Stomach (tissue), 9 donors: ENCODE measurements around the gene PERM1. TPM values are rescaled to one million over a fixed set of nuclear protein-coding genes. Genes with fewer than 3 reads are reported as not detected.
"Not testable (repeated sequence)": the region's sequence is repeated elsewhere in the genome, so short reads cannot be mapped to it uniquely, and the experiment has no call there.

Experiments used
- DNase-seq, 2 donors: peaks; one replicate each; pipeline versions ENCODE4 v3.0.0 to v3.0.0-alpha.2; 2013 to 2019
- H3K27ac ChIP-seq, 5 donors: fragments of 200-600 bp in 4 of 5; sonication (generic) in 4 of 5; one replicate each; pipeline ENCODE4 v1.5.1; 2013 to 2019; ENCODE audit warnings: mild to moderate bottlenecking in 1 of 5, moderate library complexity in 1 of 5
- H3K27me3 ChIP-seq, 3 donors: fragments of 200-600 bp; sonication (generic); one replicate each; pipeline ENCODE4 v1.5.1; 2017 to 2019; ENCODE audit warnings: mixed run types in 1 of 3
- H3K36me3 ChIP-seq, 4 donors: fragments of 200-600 bp; sonication (generic); 1 replicate in 3 of 4; 2 replicates in 1 of 4; pipeline ENCODE4 v1.5.1; 2016 to 2019
- H3K4me1 ChIP-seq, 4 donors: fragments of 200-600 bp; sonication (generic); one replicate each; pipeline ENCODE4 v1.5.1; 2016 to 2019
- H3K4me3 ChIP-seq, 4 donors: fragments of 200-600 bp; sonication (generic) in 3 of 4; one replicate each; pipeline ENCODE4 v1.5.1; 2016 to 2019; ENCODE audit warnings: mild to moderate bottlenecking in 1 of 4
- H3K9me3 ChIP-seq, 4 donors: fragments of 200-600 bp; sonication (generic); one replicate each; pipeline ENCODE4 v1.5.1; 2016 to 2019
- EP300 ChIP-seq: sonication (generic); formaldehyde crosslinking; IDR thresholded peaks from one replicate; pipeline ENCODE4 v1.6.1; 2017; ENCODE audit warnings: antibody characterized with exemption
- POLR2A ChIP-seq, 4 donors: fragments of 450-650 bp; IDR thresholded peaks; one replicate each; pipeline ENCODE4 v1.6.1; 2016; ENCODE audit warnings: antibody characterized with exemption in 4 of 4, control low read depth in 2 of 4, mild to moderate bottlenecking in 1 of 4, moderate library complexity in 1 of 4
- POLR2AphosphoS5 ChIP-seq, 3 donors: sonication (generic); formaldehyde crosslinking; IDR thresholded peaks; one replicate each; pipeline ENCODE4 v1.6.1; 2016; ENCODE audit warnings: antibody characterized with exemption in 3 of 3
- WGBS, 5 donors: extraction: QIAGEN DNeasy Blood & Tissue Kit in 3 of 5; methylation state at CpG; one replicate each; pipeline versions ENCODE4 v1.1.5 to v1.1.7; 2013 to 2018; 5-methylcytosine and 5-hydroxymethylcytosine counted together
- intact Hi-C: fragments of 100-400 bp; cut with DNase I; formaldehyde crosslinking; loops from one replicate; pipeline ENCODE4 v1.15.1; 2023; ENCODE audit warnings: low total_unique reads
- polyA plus RNA-seq, 3 donors: library from polyadenylated mRNA; stranded (reverse); fragments of 200-250 nt; gene quantifications; one replicate each; pipeline ENCODE4 v1.2.3, GENCODE V29; 2013
- total RNA-seq, 5 donors: library from RNA; depleted of rRNA; stranded (reverse); fragments of >200 nt; gene quantifications; one replicate each; pipeline versions ENCODE4 v1.1.0 to v1.2.3, GENCODE V29; 2014 to 2016
- TF ChIP-seq, protein P1 (sequence below), 7 experiments: fragments of 450-650 bp in 4 of 7; fragments of 200-600 bp in 3 of 7; sonication (generic) in 3 of 7; IDR thresholded peaks; one replicate each; pipeline ENCODE4 v1.5.1; 2016 to 2019; ENCODE audit warnings: antibody characterized with exemption in 7 of 7, control low read depth in 2 of 7, mild to moderate bottlenecking in 1 of 7
- donor health status: healthy with polysubstance abuse.
- donor health status: Bipolar disorder and iron deficiency.
- donor health status: healthy.

PERM1 gene
- total and polyA plus RNA-seq, 8 donors: 0.37 to 0.88 (median 0.45) TPM; not detected in 4

DNA sequence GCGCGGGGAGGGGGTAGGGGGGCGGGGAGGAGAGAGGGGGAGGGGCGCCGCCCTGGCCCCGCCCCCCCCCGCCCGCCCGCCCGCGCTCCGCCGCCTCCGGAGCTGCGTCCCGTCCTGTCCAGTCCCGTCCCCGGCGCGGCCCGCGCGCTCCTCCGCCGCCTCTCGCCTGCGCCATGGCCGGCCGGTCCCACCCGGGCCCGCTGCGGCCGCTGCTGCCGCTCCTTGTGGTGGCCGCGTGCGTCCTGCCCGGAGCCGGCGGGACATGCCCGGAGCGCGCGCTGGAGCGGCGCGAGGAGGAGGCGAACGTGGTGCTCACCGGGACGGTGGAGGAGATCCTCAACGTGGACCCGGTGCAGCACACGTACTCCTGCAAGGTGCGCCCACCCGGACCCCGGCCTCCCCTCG is 38.1 kb upstream of the PERM1 start, which contains the start of gene AGRN:
AGRN (plus strand) TSS at position 121 of the 405 bp plus-strand sequence; CDS start at position 174, 53 bp downstream.
- Histone ChIP-seq H3K9me3 (no peaks in the 10 kb centered on the region), H3K4me1 (peaks cover 34 to 63% (median 49%) of the 10 kb centered on the region in 4 donors), H3K4me3 (peak within 1 kb of the TSS; percentile 75 to 89 (median 77)), H3K27ac (peak within 1 kb of the TSS; percentile 88 to 98 (median 90)), H3K36me3 (no peaks in the 10 kb centered on the region), H3K27me3 (peaks cover 0 to 22% (median 7%) of the 10 kb centered on the region in 3 donors)
- TF ChIP-seq POLR2AphosphoS5 (IDR thresholded peaks at IDR 0.05) (peak in 1 of 3 donors; percentile 14), POLR2A (IDR thresholded peaks at IDR 0.05) (no peak)
- DNase-seq: peak in 1 of 2 donors; percentile 78
- 0 to 1% (median 0%) methylated on average over 15 to 51 of the region's 58 CpGs; no CpG with 5 or more reads in 1 of the 5 donors for WGBS, 5 donors
- intact Hi-C loops: no loop called here

DNA sequence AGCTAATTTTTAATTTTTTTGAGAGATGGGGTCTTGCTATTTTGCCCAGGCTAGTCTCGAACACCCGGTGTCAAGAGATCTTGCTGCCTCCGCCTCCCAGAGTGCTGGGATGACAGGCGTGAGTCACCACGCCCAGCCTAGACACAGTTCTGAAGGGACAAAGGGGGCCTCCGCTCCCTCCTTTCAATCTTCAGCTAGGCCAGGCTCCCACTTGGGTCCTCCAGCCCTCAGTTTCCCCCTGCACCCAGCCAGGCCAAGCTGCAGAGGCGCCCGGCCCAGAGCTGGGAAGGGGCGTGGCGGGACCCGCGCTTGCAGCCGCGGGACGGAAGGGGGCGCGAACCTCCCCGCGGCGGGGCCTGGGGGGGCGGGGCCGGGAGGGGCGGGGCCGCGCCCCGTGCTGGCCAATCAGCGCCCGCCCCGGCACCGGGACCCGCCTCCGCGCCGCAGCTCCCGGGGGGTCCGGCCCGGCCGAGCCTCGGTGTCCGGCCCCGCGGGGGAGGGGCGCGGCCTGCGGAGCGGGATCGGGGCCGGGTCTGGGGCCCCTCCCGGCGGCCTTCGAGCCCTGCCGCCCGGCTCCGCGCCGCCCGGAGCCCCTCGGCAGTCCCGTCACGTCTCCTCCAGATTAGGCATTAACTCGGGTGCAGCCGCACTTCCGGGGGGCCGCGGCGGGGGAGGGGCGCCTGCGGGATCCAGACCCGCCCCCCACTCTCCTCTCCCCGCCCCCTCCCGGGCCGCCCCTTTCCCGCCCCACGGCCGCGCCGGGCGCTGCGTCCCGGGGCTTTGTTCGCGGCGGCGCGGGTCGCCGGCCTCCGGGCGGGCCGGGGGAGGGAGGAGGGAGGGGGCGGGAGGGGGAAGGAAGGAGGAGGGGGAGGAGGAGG is 37.5 kb upstream of the PERM1 start:
- peak overlapping the region; percentile 88 to 98 (median 90) for H3K27ac ChIP-seq
- intact Hi-C loops: no loop called here
- peaks cover 29 to 63% (median 49%) of the 10 kb centered on the region in 4 donors for H3K4me1 ChIP-seq
- peaks cover 0 to 22% (median 7%) of the 10 kb centered on the region in 3 donors for H3K27me3 ChIP-seq
- no peaks in the 10 kb centered on the region for H3K9me3 ChIP-seq
- TF ChIP-seq POLR2A (IDR thresholded peaks at IDR 0.05) (no peak), POLR2AphosphoS5 (IDR thresholded peaks at IDR 0.05) (peak in 1 of 3 donors; percentile 19)
- TF ChIP-seq, protein P1, sequence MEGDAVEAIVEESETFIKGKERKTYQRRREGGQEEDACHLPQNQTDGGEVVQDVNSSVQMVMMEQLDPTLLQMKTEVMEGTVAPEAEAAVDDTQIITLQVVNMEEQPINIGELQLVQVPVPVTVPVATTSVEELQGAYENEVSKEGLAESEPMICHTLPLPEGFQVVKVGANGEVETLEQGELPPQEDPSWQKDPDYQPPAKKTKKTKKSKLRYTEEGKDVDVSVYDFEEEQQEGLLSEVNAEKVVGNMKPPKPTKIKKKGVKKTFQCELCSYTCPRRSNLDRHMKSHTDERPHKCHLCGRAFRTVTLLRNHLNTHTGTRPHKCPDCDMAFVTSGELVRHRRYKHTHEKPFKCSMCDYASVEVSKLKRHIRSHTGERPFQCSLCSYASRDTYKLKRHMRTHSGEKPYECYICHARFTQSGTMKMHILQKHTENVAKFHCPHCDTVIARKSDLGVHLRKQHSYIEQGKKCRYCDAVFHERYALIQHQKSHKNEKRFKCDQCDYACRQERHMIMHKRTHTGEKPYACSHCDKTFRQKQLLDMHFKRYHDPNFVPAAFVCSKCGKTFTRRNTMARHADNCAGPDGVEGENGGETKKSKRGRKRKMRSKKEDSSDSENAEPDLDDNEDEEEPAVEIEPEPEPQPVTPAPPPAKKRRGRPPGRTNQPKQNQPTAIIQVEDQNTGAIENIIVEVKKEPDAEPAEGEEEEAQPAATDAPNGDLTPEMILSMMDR (IDR thresholded peaks at IDR 0.05): peak in 5 of 7 experiments; percentile 14 to 81 (median 62)
- H3K4me3 ChIP-seq: peak overlapping the region; percentile 75 to 89 (median 77)
- WGBS, 5 donors: 2 to 7% (median 3%) methylated on average over 8 to 83 of the region's 91 CpGs
- no peaks in the 10 kb centered on the region for H3K36me3 ChIP-seq
- peak; percentile 88 to 96 for DNase-seq

DNA sequence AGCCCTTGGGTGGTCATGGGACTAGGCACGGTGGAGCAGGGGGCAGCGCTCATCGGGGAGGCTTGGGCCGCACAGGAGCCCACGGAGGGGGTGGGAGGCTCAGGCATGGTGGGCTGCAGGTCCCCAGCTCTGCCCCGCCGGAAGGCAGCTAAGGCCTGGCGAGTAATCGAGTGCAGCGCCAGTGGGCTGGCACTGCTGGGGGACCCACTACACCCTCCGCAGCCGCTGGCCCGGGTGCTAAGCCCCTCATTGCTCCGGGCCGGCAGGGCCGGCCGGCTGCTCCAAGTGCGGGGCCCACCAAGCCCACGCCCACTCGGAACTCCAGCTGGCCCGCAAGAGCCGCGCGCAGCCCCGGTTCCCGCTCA is 36.4 kb upstream of the PERM1 start:
- H3K4me3 ChIP-seq, H3K36me3 ChIP-seq, DNase-seq, intact Hi-C loops, H3K9me3 ChIP-seq, H3K27ac ChIP-seq: not testable (repeated sequence)
- peaks cover 0 to 22% (median 7%) of the 10 kb centered on the region in 3 donors for H3K27me3 ChIP-seq
- WGBS, 5 donors: 94 to 96% (median 95%) methylated on average over 19 to 26 of the region's 26 CpGs; no CpG with 5 or more reads in 1 of the 5 donors
- H3K4me1 ChIP-seq: peaks cover 27 to 63% (median 47%) of the 10 kb centered on the region in 4 donors

DNA sequence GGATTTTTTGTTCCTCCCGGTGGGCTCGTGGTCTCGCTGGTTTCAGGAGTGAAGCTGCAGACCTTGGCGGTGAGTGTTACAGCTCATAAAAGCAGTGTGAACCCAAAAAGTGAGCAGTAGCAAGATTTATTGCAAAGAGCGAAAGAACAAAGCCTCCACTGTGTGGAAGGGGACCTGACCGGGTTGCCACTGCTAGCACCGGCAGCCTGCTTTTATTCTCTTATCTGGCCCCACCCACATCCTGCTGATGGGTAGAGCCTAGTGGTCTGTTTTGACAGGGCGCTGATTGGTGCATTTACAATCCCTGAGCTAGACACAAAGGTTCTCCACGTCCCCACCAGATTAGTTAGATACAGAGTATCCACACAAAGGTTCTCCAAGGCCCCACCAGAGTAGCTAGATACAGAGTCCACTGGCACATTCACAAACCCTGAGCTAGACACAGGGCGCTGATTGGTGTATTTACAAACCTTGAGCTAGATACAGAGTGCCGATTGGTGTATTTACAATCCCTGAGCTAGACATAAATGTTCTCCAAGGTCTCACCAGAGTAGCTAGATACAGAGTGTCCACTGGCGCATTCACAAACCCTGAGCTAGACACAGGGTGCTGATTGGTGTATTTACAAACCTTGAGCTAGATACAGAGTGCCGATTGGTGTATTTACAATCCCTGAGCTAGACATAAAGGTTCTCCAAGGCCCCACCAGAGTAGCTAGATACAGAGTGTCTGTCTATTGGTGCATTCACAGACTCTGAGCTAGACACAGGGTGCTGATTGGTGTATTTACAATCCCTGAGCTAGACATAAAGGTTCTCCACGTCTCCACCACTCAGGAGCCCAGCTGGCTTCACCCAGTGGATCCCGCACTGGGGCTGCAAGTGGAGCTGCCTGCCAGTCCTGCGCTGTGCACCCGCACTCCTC is 35.8 kb upstream of the PERM1 start:
- WGBS, 5 donors: 64 to 76% (median 69%) methylated on average over 15 to 17 of the region's 17 CpGs

DNA sequence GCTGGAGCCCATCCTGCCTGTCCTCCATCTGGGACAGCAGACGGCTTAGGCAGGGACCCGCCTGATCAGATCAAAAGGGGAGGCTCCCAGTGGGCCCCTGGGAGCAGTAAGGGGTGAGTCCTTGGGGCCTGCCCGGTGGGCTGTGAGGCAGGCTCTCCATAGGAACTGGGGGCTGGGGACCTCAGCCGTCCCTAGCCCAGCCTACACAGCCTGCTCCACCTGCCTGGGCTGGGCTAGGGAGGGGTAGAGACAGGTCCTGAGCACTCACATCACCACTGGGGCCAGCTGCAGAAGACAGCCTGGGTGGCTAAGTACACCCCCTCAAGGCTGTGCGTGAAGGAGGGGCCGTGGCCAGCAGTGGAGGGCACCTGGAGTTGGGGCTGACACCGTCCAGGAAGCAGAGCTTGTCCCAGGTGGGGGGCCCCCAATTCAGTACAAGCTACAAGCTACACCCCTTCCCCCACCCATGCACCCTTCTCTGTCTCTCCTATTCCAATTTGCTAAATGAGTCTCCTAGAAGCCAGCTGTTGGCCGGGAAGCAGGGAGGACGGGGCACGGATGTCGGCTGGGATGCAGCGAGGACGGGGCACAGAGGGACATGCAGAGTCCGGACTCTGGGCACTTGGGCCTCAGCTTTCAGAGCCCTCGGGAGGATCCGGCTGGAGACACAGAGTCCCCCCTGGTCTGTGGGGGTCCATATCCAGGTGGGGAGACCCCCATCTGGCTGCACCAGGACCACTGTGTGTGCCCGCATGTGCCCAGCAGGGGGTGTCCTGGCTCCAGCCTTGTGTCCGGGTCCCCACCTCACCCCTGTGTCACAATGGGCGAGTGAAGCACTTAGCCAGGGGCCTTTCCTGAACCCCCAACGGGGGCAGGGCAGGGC is 33.1 kb upstream of the PERM1 start:
- Histone ChIP-seq H3K4me3 (peak overlapping the region in 3 of 4 donors; percentile 55 to 64 (median 63)), H3K4me1 (peaks cover 9 to 41% (median 23%) of the 10 kb centered on the region in 4 donors), H3K36me3 (no peaks in the 10 kb centered on the region), H3K9me3 (no peaks in the 10 kb centered on the region), H3K27ac (peak overlapping the region in 4 of 5 donors; percentile 82 to 94 (median 92)), H3K27me3 (peaks cover 0 to under 1% (median 0%) of the 10 kb centered on the region in 3 donors)
- intact Hi-C loops: no loop called here
- 74 to 80% (median 76%) methylated on average over 18 to 20 of the region's 20 CpGs for WGBS, 5 donors
- no peak for TF ChIP-seq POLR2A (IDR thresholded peaks at IDR 0.05)
- TF ChIP-seq, protein P1 (IDR thresholded peaks at IDR 0.05): no peak
- no peak for TF ChIP-seq EP300
- no peak for TF ChIP-seq POLR2AphosphoS5 (IDR thresholded peaks at IDR 0.05)
- peak in 1 of 2 donors; percentile 60 for DNase-seq

More for the DNA sequence above, 35.8 kb upstream of the PERM1 start:
- H3K27ac ChIP-seq, H3K36me3 ChIP-seq, H3K9me3 ChIP-seq, DNase-seq, intact Hi-C loops, H3K4me3 ChIP-seq: not testable (repeated sequence)
- Histone ChIP-seq H3K27me3 (peaks cover 0 to 22% (median 7%) of the 10 kb centered on the region in 3 donors), H3K4me1 (peaks cover 26 to 62% (median 45%) of the 10 kb centered on the region in 4 donors)
